Measurements from ENCODE around the gene KCNJ5.

GRCh38 chr11:128911701-128912100, 20.5 kb downstream of the KCNJ5 start:
- TF ChIP-seq CTCF (conservative IDR thresholded peaks at IDR 0.05; ENCODE audit: low read depth in 2 of 2) (no peak), CREB1 (CRISPR knock-in tag; IDR thresholded peaks at IDR 0.05; ENCODE audit: low read depth) (no peak), EZH2phosphoT487 (IDR thresholded peaks at IDR 0.05; ENCODE audit: unreplicated experiment) (no peak), POLR2AphosphoS5 (IDR thresholded peaks at IDR 0.05; ENCODE audit: low read depth) (no peak), NANOG (IDR thresholded peaks at IDR 0.05; ENCODE audit: borderline replicate concordance) (no peak), EZH2 (IDR thresholded peaks at IDR 0.05; ENCODE audit: low read depth, unreplicated experiment) (no peak), REST (IDR thresholded peaks at IDR 0.05; ENCODE audit: unreplicated experiment) (no peak), JUNB (IDR thresholded peaks at IDR 0.05; ENCODE audit: unreplicated experiment) (no peak), STAT1 (IDR thresholded peaks at IDR 0.05; ENCODE audit: unreplicated experiment) (no peak), ZNF331 (CRISPR knock-in tag; IDR thresholded peaks at IDR 0.05; ENCODE audit: low read depth) (no peak), ZNF462 (CRISPR knock-in tag; IDR thresholded peaks at IDR 0.05) (no peak), ETS1 (IDR thresholded peaks at IDR 0.05) (no peak)

Data from GM23338 (cell line).